AG10803 (cell line): ENCODE data around the gene AHRR.

Experiments used
- DNase-seq: peaks from one replicate; pipeline ENCODE4 v3.0.0; 2010; ENCODE audit warnings: low read depth
- H3K4me3 ChIP-seq: 2 replicates; pipeline ENCODE4 v1.5.1; 2011; ENCODE audit warnings: mild to moderate bottlenecking, low read length, control low read depth
- TF ChIP-seq, protein P1 (sequence below): conservative IDR thresholded peaks from 2 replicates; pipeline ENCODE4 v1.5.1; 2011; ENCODE audit warnings: mild to moderate bottlenecking, low read length, control low read depth, inconsistent platforms

AHRR gene

DNA sequence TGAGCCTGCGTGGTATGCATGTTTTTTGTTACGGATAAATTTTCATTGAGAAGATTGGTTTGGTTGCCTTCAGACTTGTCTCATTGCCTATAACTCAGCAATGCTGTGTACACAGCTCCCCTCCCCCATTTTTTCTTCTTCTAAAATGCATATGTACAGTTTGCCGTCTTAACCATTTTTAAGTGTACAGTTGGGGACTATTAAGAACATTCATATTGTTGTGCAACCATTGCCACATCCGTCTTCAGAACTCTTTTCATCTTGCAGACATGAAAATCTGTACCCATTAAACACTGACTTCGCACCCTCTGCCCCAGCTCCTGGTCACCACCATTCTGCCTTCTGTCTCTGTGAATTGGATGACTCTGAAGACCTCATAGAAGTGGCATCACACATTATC is 127.6 kb downstream of the AHRR start:
- no peak for DNase-seq
- H3K4me3 ChIP-seq = no peak overlapping the region
- TF ChIP-seq, protein P1, sequence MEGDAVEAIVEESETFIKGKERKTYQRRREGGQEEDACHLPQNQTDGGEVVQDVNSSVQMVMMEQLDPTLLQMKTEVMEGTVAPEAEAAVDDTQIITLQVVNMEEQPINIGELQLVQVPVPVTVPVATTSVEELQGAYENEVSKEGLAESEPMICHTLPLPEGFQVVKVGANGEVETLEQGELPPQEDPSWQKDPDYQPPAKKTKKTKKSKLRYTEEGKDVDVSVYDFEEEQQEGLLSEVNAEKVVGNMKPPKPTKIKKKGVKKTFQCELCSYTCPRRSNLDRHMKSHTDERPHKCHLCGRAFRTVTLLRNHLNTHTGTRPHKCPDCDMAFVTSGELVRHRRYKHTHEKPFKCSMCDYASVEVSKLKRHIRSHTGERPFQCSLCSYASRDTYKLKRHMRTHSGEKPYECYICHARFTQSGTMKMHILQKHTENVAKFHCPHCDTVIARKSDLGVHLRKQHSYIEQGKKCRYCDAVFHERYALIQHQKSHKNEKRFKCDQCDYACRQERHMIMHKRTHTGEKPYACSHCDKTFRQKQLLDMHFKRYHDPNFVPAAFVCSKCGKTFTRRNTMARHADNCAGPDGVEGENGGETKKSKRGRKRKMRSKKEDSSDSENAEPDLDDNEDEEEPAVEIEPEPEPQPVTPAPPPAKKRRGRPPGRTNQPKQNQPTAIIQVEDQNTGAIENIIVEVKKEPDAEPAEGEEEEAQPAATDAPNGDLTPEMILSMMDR = no peak

DNA sequence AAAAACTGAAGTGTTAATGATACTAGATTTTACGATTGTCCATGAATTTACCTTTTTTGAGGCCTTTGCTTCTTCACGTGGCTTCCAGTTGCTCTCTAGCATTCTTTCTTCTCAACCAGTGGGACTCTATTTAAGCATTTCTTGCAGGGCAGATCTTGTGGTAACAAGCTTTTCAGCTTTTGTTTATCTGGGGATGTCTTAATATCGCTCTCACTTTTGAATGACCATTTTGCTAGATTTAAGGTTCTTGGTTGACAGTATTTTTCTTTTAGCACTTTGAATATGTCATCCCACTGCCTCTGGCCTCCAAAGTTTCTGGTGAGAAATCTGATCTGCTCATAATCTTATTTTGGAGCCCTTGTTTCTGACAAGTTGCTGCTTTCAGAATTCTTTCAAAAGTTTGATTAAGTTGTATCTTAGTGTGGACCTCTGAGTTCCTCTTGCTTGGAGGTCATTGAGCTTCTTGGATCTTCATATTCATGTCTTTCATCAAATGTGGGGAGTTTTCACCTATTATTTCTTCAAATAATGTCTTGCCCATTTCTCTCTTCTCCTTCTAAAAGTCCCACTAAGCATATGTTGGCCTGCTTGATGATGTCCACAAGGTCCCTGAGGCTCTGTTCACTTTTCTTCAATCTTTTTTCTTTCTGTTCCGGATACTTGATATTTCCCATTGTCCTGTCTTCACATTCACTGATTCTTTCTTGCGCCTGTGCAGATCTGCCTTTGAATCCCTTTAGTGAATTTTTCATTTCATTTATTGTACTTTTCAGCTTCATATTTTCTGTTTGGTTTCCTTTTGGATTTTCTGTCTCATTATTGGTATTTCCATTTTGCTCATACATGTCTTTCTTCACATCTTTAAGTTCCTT is 130.3 kb downstream of the AHRR start:
- no peak overlapping the region for H3K4me3 ChIP-seq
- TF ChIP-seq, protein P1 = no peak

DNA sequence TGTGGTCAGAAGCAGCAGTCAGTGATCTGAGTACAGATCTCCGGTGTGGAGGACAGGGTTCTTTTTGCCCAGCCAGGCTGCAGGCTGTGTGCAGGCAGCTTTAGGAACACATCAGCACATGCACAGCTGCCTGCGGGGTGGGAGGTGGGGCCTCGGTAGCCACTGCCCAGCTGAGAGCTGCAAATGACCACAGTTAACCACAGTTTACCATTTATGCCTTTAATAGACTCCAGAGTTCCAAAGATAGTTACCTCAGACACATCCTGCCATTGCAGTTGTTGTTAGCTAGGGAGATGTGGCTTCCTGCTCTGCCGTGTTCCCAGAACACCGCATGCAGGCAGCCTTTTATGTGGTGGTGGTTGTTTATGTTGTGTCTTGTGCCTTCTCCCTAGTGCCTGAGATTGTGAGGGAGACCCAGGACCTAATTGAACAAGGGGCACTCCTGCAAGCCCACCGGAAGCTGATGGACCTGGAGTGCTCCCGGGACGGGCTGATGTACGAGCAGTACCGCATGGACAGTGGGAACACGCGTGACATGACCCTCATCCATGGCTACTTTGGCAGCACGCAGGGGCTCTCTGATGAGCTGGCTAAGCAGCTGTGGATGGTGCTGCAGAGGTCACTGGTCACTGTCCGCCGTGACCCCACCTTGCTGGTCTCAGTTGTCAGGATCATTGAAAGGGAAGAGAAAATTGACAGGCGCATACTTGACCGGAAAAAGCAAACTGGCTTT is 131.6 kb downstream of the AHRR start:
- H3K4me3 ChIP-seq = no peak overlapping the region
- TF ChIP-seq, protein P1 = no peak
- no peak for DNase-seq

More for the DNA sequence above, 130.3 kb downstream of the AHRR start:
- no peak for DNase-seq

DNA sequence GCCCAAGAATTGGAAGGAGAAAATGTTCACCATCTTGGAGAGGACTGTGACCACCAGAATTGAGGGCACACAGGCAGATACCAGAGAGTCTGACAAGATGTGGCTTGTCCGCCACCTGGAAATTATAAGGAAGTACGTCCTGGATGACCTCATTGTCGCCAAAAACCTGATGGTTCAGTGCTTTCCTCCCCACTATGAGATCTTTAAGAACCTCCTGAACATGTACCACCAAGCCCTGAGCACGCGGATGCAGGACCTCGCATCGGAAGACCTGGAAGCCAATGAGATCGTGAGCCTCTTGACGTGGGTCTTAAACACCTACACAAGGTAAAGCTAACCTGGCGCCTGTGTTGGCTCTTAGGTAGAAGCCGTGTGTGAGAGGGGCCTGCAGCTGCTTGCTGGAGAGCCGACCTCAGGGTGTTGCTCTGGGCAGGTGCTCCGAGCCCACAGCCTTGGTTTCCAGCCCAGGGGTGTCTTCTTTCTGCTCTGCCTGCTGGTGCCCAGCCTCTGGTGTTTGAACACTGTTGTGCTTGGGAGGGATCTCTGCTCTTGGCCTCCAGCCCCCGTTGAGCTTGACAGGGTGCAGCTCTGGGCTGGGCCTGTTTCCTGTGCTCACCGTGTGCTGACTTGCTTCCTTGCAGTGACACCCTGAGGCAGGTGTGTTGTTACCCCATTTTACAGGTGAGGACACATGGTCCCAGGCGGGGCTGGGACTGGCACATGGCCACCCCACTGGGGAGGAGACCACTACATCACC is 132.4 kb downstream of the AHRR start:
- no peak overlapping the region for H3K4me3 ChIP-seq
- DNase-seq = no peak

DNA sequence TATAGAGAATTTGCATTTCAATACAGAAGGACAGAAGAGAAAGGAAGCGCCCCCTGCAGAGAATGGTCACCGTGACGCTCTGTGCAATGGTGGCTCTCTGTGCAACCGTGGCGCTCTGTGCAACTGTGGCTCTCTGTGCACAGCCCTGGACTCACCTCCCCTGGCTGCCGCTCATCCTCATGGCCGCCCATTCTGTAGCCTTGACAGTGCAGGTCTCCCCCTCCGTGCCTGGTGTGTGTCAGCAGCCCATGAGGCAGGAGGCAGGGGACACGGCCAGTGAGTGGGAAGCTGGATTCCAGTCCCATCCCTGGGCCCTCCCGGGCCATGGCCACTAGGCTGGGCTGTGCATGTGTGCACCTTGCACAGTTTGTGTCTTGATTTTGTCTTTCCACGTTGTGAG is 133.4 kb downstream of the AHRR start:
- DNase-seq = no peak
- TF ChIP-seq, protein P1 = no peak
- H3K4me3 ChIP-seq = no peak overlapping the region

More for the DNA sequence above, 132.4 kb downstream of the AHRR start:
- TF ChIP-seq, protein P1 = no peak

DNA sequence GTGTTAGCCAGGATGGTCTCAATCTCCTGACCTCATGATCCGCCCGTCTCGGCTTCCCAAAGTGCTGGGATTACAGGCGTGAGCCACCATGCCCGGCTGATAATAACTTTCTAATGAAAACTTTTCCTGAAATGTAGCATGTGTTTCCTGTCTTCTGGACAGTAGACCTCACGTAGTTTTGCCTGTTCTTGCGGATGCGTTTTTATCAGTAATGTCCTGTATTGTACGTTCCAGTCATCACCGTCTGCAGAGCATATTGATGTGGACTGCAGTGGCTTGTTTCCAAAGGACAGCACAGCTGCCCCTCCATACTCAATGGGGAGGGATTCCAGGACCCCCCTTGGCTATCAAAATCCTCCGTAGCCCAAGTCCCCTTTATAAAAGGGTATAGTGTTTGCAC is 134.3 kb downstream of the AHRR start:
- TF ChIP-seq, protein P1 = no peak
- no peak overlapping the region for H3K4me3 ChIP-seq
- DNase-seq = no peak
